ENCODE data around the gene CDH23.

CDH23 gene

GRCh38 chr10:71423901-71424300 is 27.2 kb downstream of the CDH23 start:
- DNase-seq: no peak

- DNase-seq: no peak
Measured at GRCh38 chr10:71424496-71425194, 27.9 kb downstream of the CDH23 start.

- DNase-seq: no peak
Measured at GRCh38 chr10:71426058-71426605, 29.4 kb downstream of the CDH23 start.

- DNase-seq: no peak
Measured at GRCh38 chr10:71427246-71427645, 30.5 kb downstream of the CDH23 start.

GRCh38 chr10:71429304-71429703 is 32.6 kb downstream of the CDH23 start:
- no peak for DNase-seq

- no peak for DNase-seq
Measured at GRCh38 chr10:71429929-71430328, 33.2 kb downstream of the CDH23 start.

- no peak for DNase-seq
Measured at GRCh38 chr10:71431239-71432100, 34.8 kb downstream of the CDH23 start.

GRCh38 chr10:71432101-71432905 is 35.6 kb downstream of the CDH23 start:
- no peak for DNase-seq

- no peak for DNase-seq
Measured at GRCh38 chr10:71432956-71433767, 36.4 kb downstream of the CDH23 start.

GRCh38 chr10:71433768-71434744 is 37.3 kb downstream of the CDH23 start:
- no peak for DNase-seq

- no peak for DNase-seq
Measured at GRCh38 chr10:71434760-71435394, 38.2 kb downstream of the CDH23 start.

- DNase-seq: no peak
Measured at GRCh38 chr10:71435571-71436267, 39.0 kb downstream of the CDH23 start.

- no peak for DNase-seq
Measured at GRCh38 chr10:71436268-71437125, 39.8 kb downstream of the CDH23 start.

- DNase-seq: no peak
Measured at GRCh38 chr10:71437537-71438092, 40.9 kb downstream of the CDH23 start.

GRCh38 chr10:71438761-71439160 is 42.0 kb downstream of the CDH23 start:
- no peak for DNase-seq

GRCh38 chr10:71439670-71440425 is 43.1 kb downstream of the CDH23 start:
- DNase-seq: no peak

GRCh38 chr10:71440506-71441035 is 43.9 kb downstream of the CDH23 start:
- DNase-seq: no peak

All from NCI-H524 treated with DMSO at 0.1 percent for 48 hours (cell line).